Skeletal muscle satellite cell (primary cell): ENCODE measurements around the gene ERBB4.
"Not testable (repeated sequence)": the region's sequence is repeated elsewhere in the genome, so short reads cannot be mapped to it uniquely, and the experiment has no call there.

Experiments used
- H3K27me3 ChIP-seq: 2 replicates; pipeline ENCODE4 v1.7.0; 2013; ENCODE audit warnings: low read length; ENCODE audit not compliant: control insufficient read depth, insufficient read depth
- H3K36me3 ChIP-seq: 2 replicates; pipeline ENCODE4 v1.7.0; 2013; ENCODE audit warnings: mild to moderate bottlenecking, control low read depth, low read length; ENCODE audit not compliant: insufficient read depth
- H3K4me1 ChIP-seq: 2 replicates; pipeline ENCODE4 v1.7.0; 2013; ENCODE audit warnings: low read length; ENCODE audit not compliant: control insufficient read depth, insufficient read depth
- H3K4me2 ChIP-seq: 2 replicates; pipeline ENCODE4 v1.7.0; 2013; ENCODE audit warnings: mild to moderate bottlenecking, low read length
- H3K4me3 ChIP-seq: 2 replicates; pipeline ENCODE4 v1.7.0; 2013; ENCODE audit warnings: low read length
- H3K9ac ChIP-seq: 2 replicates; pipeline ENCODE4 v1.7.0; 2013; ENCODE audit warnings: mild to moderate bottlenecking, low read depth, low read length, moderate library complexity
- H3K9me3 ChIP-seq: replicated peaks from 2 replicates; pipeline ENCODE4 v1.7.0; 2013; ENCODE audit warnings: mild to moderate bottlenecking, control low read depth, low read length

The ERBB4 gene

GRCh38 chr2:212473211-212473610 is 65.4 kb downstream of the ERBB4 start:
- no peak overlapping the region for H3K4me2 ChIP-seq
- H3K9ac ChIP-seq = no peak overlapping the region
- no peaks in the 10 kb centered on the region for H3K9me3 ChIP-seq
- H3K27me3 ChIP-seq = no peaks in the 10 kb centered on the region
- no peaks in the 10 kb centered on the region for H3K4me1 ChIP-seq
- H3K36me3 ChIP-seq = no peaks in the 10 kb centered on the region
- H3K4me3 ChIP-seq = no peak overlapping the region

GRCh38 chr2:212467551-212467950 is 71.1 kb downstream of the ERBB4 start:
- H3K4me2 ChIP-seq, H3K4me3 ChIP-seq, H3K36me3 ChIP-seq, H3K4me1 ChIP-seq, H3K9ac ChIP-seq, H3K27me3 ChIP-seq, H3K9me3 ChIP-seq: not testable (repeated sequence)

DNA sequence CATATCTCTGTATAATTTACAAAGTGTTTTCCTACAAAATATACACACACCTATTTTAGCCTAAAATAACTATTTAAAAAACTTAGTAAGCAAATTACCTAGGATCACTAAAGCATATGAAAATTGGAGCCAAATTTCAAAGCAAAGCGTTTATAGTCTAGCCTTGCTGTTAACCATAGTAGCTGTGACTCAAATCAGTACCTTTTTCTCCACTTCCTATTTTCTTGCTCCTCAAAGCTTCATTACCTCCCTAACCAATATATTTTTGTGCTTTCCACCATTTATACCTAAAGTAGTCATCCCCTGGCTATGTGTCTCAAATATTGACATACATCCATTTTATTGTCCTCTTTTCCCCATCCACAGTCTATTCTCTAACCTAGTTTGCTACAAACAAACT is 73.1 kb downstream of the ERBB4 start:
- H3K9me3 ChIP-seq = no peaks in the 10 kb centered on the region

GRCh38 chr2:212461708-212462107 is 76.9 kb downstream of the ERBB4 start:
- not testable (repeated sequence) for H3K36me3 ChIP-seq, H3K27me3 ChIP-seq, H3K9ac ChIP-seq, H3K4me3 ChIP-seq, H3K9me3 ChIP-seq, H3K4me1 ChIP-seq, H3K4me2 ChIP-seq

More for the DNA sequence above, 73.1 kb downstream of the ERBB4 start:
- Histone ChIP-seq H3K4me2 (no peak overlapping the region), H3K9ac (no peak overlapping the region), H3K36me3 (no peaks in the 10 kb centered on the region), H3K4me1 (no peaks in the 10 kb centered on the region), H3K27me3 (no peaks in the 10 kb centered on the region), H3K4me3 (no peak overlapping the region)

GRCh38 chr2:212454149-212454548 is 84.5 kb downstream of the ERBB4 start:
- no peaks in the 10 kb centered on the region for H3K36me3 ChIP-seq
- H3K27me3 ChIP-seq = no peaks in the 10 kb centered on the region
- H3K4me1 ChIP-seq = peaks cover 16% of the 10 kb centered on the region
- H3K4me3 ChIP-seq = no peak overlapping the region
- H3K4me2 ChIP-seq = no peak overlapping the region
- no peak overlapping the region for H3K9ac ChIP-seq
- no peaks in the 10 kb centered on the region for H3K9me3 ChIP-seq

- Histone ChIP-seq H3K4me3 (peak overlapping the region; percentile 47), H3K9ac (peak overlapping the region; percentile 49), H3K4me2 (peak overlapping the region; percentile 73), H3K9me3 (no peaks in the 10 kb centered on the region), H3K4me1 (peaks cover 16% of the 10 kb centered on the region), H3K27me3 (no peaks in the 10 kb centered on the region), H3K36me3 (no peaks in the 10 kb centered on the region)
These were observed 86.8 kb downstream of the ERBB4 start for GRCh38 chr2:212451786-212452231.

DNA sequence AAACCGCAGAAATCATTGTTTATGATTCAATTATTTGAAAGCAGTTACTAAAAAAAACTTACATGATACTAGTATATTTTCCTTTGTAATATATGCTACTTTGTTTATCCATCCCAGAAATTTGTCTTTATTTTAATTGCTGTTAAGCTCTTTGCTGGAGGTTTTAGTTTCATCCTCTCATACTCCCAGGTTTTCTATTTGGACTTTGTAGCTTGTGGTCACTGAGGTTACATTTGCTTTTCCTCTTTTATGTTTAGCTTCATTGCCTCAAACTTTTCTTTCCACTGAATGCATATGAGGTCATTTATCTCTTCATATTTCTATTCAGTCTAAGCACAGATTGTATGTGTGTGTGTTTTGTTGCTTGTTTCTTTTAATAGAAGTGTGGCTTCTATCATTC is 89.9 kb downstream of the ERBB4 start:
- Histone ChIP-seq H3K4me3 (no peak overlapping the region), H3K36me3 (no peaks in the 10 kb centered on the region), H3K9ac (no peak overlapping the region), H3K4me2 (no peak overlapping the region), H3K4me1 (peaks cover 16% of the 10 kb centered on the region), H3K9me3 (no peaks in the 10 kb centered on the region), H3K27me3 (no peaks in the 10 kb centered on the region)

DNA sequence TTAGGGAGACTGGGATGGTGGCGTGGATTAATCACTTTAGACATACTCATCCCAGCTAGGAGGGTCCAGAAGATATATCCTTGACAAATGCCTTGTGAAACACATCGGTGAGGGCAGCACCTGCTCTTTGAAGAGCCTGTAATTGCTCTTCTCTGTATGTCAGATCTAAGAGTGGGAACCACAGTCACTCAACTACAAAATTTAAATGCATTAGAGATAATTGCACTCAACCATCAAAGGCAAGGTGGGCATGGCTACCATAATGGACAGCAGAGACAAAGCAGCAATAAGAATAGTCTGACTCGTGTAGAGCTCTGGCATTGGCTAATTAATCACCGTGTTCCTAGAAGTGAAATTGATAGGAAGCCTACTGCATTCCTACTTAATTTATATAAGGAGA is 96.8 kb downstream of the ERBB4 start:
- Histone ChIP-seq H3K4me2 (no peak overlapping the region), H3K27me3 (no peaks in the 10 kb centered on the region), H3K4me3 (no peak overlapping the region), H3K4me1 (no peaks in the 10 kb centered on the region), H3K36me3 (no peaks in the 10 kb centered on the region), H3K9ac (no peak overlapping the region), H3K9me3 (peaks cover 3% of the 10 kb centered on the region)

GRCh38 chr2:212441141-212441540 is 97.5 kb downstream of the ERBB4 start:
- Histone ChIP-seq H3K4me1 (no peaks in the 10 kb centered on the region), H3K4me2 (no peak overlapping the region), H3K36me3 (no peaks in the 10 kb centered on the region), H3K4me3 (no peak overlapping the region), H3K27me3 (no peaks in the 10 kb centered on the region), H3K9ac (no peak overlapping the region), H3K9me3 (peaks cover 3% of the 10 kb centered on the region)

GRCh38 chr2:212428681-212429478 is 109.7 kb downstream of the ERBB4 start:
- H3K4me2 ChIP-seq = no peak overlapping the region
- no peaks in the 10 kb centered on the region for H3K36me3 ChIP-seq
- H3K9me3 ChIP-seq = no peaks in the 10 kb centered on the region
- H3K4me1 ChIP-seq = no peaks in the 10 kb centered on the region
- H3K4me3 ChIP-seq = no peak overlapping the region
- no peaks in the 10 kb centered on the region for H3K27me3 ChIP-seq
- no peak overlapping the region for H3K9ac ChIP-seq

- no peak overlapping the region for H3K4me3 ChIP-seq
- no peaks in the 10 kb centered on the region for H3K36me3 ChIP-seq
- no peak overlapping the region for H3K4me2 ChIP-seq
- H3K9ac ChIP-seq = no peak overlapping the region
- no peaks in the 10 kb centered on the region for H3K4me1 ChIP-seq
- no peaks in the 10 kb centered on the region for H3K27me3 ChIP-seq
- no peaks in the 10 kb centered on the region for H3K9me3 ChIP-seq
These were observed 111.0 kb downstream of the ERBB4 start for GRCh38 chr2:212427638-212428037.
